Measurements from ENCODE around the gene ASF1B.
"Not testable (repeated sequence)": the region's sequence is repeated elsewhere in the genome, so short reads cannot be mapped to it uniquely, and the experiment has no call there.

The ASF1B gene

GRCh38 chr19:14150770-14151661, 14.6 kb upstream of the ASF1B start:
- no peak for DNase-seq
- TF ChIP-seq POLR2A (IDR thresholded peaks at IDR 0.05; ENCODE audit: low read length) (no peak), GATA1 (IDR thresholded peaks at IDR 0.05; ENCODE audit: low read depth, low read length) (no peak)

GRCh38 chr19:14150041-14150769, 13.8 kb upstream of the ASF1B start:
- TF ChIP-seq POLR2A (IDR thresholded peaks at IDR 0.05; ENCODE audit: low read length), result no peak
- TF ChIP-seq GATA1 (IDR thresholded peaks at IDR 0.05; ENCODE audit: low read depth, low read length), result no peak
- DNase-seq, result no peak

- no peak for TF ChIP-seq GATA1 (IDR thresholded peaks at IDR 0.05; ENCODE audit: low read depth, low read length)
- no peak for TF ChIP-seq POLR2A (IDR thresholded peaks at IDR 0.05; ENCODE audit: low read length)
- no peak for DNase-seq
Observed at GRCh38 chr19:14149509-14149994, 13.2 kb upstream of the ASF1B start.

GRCh38 chr19:14148751-14149410, 12.5 kb upstream of the ASF1B start:
- TF ChIP-seq GATA1 (IDR thresholded peaks at IDR 0.05; ENCODE audit: low read depth, low read length) (no peak), POLR2A (IDR thresholded peaks at IDR 0.05; ENCODE audit: low read length) (no peak)
- no peak for DNase-seq

- peak; percentile 39 to 58 for DNase-seq
- TF ChIP-seq POLR2A (IDR thresholded peaks at IDR 0.05; ENCODE audit: low read length), result no peak
- TF ChIP-seq GATA1 (IDR thresholded peaks at IDR 0.05; ENCODE audit: low read depth, low read length), result no peak
Observed at GRCh38 chr19:14147797-14148605, 11.6 kb upstream of the ASF1B start.

GRCh38 chr19:14146789-14147216, 10.4 kb upstream of the ASF1B start:
- no peak for TF ChIP-seq POLR2A (IDR thresholded peaks at IDR 0.05; ENCODE audit: low read length)
- TF ChIP-seq GATA1 (IDR thresholded peaks at IDR 0.05; ENCODE audit: low read depth, low read length), result no peak
- DNase-seq, result no peak

- DNase-seq, result not testable (repeated sequence)
Observed at GRCh38 chr19:14146169-14146568, 9.8 kb upstream of the ASF1B start.

GRCh38 chr19:14145381-14145780, 9.0 kb upstream of the ASF1B start:
- DNase-seq, result no peak
- TF ChIP-seq GATA1 (IDR thresholded peaks at IDR 0.05; ENCODE audit: low read depth, low read length), result no peak
- no peak for TF ChIP-seq POLR2A (IDR thresholded peaks at IDR 0.05; ENCODE audit: low read length)

- peak; percentile 40 for TF ChIP-seq GATA1 (IDR thresholded peaks at IDR 0.05; ENCODE audit: low read depth, low read length)
- no peak for TF ChIP-seq POLR2A (IDR thresholded peaks at IDR 0.05; ENCODE audit: low read length)
- peak; percentile 59 to 87 for DNase-seq
Observed at GRCh38 chr19:14142262-14143190, 6.1 kb upstream of the ASF1B start.

GRCh38 chr19:14141041-14141440, 4.7 kb upstream of the ASF1B start:
- no peak for DNase-seq
- TF ChIP-seq POLR2A (IDR thresholded peaks at IDR 0.05; ENCODE audit: low read length) (no peak), GATA1 (IDR thresholded peaks at IDR 0.05; ENCODE audit: low read depth, low read length) (no peak)

- DNase-seq, result no peak
- no peak for TF ChIP-seq GATA1 (IDR thresholded peaks at IDR 0.05; ENCODE audit: low read depth, low read length)
- no peak for TF ChIP-seq POLR2A (IDR thresholded peaks at IDR 0.05; ENCODE audit: low read length)
Observed at GRCh38 chr19:14139944-14140343, 3.6 kb upstream of the ASF1B start.

- TF ChIP-seq POLR2A (IDR thresholded peaks at IDR 0.05; ENCODE audit: low read length) (no peak), GATA1 (IDR thresholded peaks at IDR 0.05; ENCODE audit: low read depth, low read length) (no peak)
- DNase-seq, result no peak
Observed at GRCh38 chr19:14138576-14139265, 2.3 kb upstream of the ASF1B start.
